Nephron progenitor cell (in vitro differentiated cells): ENCODE measurements around the gene PEX11G.

Experiments used
- DNase-seq: peaks from one replicate; pipeline ENCODE4 v3.0.0; 2021
- H3K27ac Mint-ChIP-seq: 2 replicates; pipeline ENCODE4 v1.8.0; 2021; ENCODE audit warnings: mild to moderate bottlenecking, moderate library complexity, mixed read lengths
- H3K27me3 Mint-ChIP-seq: 2 replicates; pipeline ENCODE4 v1.8.0; 2021; ENCODE audit warnings: mild to moderate bottlenecking, low read depth, mixed read lengths; ENCODE audit not compliant: poor library complexity
- H3K36me3 Mint-ChIP-seq: 2 replicates; pipeline ENCODE4 v1.8.0; 2021; ENCODE audit warnings: low read depth, mixed read lengths
- H3K4me1 Mint-ChIP-seq: 2 replicates; pipeline ENCODE4 v1.8.0; 2021; ENCODE audit warnings: mixed read lengths
- H3K4me3 Mint-ChIP-seq: 2 replicates; pipeline ENCODE4 v1.8.0; 2021; ENCODE audit warnings: mild to moderate bottlenecking, moderate library complexity, mixed read lengths
- H3K9me3 Mint-ChIP-seq: 2 replicates; pipeline ENCODE4 v1.8.0; 2021; ENCODE audit warnings: mild to moderate bottlenecking, moderate library complexity, mixed read lengths
- CTCF ChIP-seq: fragments of 200-600 bp; sonication (generic); IDR thresholded peaks from 2 replicates; pipeline ENCODE4 v1.5.0; 2021; ENCODE audit warnings: antibody characterized with exemption

Gene PEX11G

DNA sequence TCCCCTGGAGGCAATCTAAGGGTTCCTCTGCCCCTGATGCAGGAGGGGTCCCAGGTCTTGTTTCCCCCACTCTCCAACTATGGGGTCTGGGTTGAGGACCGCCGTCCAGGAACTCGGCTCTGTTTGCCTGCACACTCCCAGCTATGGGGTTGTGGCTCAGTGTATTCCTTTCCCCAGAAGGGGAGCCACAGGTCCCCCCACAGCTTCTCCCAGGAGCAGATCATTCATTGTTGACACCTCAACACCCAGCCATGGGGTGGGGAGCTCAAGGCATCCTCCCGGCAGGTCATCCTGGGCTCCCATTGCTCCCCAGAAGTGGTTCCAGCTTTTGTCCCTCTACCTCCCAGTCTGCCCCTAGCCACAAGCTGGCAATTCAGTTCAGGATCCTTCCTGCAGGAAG, 28.0 kb upstream of the PEX11G start:
- Mint-ChIP-seq H3K36me3 (peaks cover 19% of the 10 kb centered on the region), H3K27me3 (peaks cover 12% of the 10 kb centered on the region), H3K4me3 (peak overlapping the region; percentile 92), H3K4me1 (peaks cover 34% of the 10 kb centered on the region), H3K9me3 (no peaks in the 10 kb centered on the region), H3K27ac (peak overlapping the region; percentile 61)
- no peak for DNase-seq
- no peak for TF ChIP-seq CTCF

DNA sequence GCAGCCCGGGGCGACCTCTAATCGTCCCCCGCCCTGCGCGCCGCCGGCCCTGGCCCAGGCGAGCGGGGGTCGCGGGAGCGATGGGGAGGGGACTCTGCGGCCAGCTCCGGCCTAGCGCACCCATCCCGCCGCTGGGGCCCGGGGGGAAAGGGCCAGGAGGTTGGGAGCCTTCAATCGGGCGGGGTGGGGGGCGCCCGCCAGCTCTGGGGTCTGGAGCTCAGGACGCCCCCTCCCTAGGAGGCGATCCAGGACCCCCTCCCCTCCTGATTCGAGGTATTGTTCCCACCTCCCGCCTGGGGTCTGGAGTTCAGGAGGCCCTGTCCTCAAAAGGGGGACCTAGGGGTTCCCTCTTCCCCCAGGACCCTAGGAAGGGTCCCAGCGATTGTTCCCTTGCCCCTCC, 27.5 kb upstream of the PEX11G start:
- H3K4me3 Mint-ChIP-seq = peak overlapping the region; percentile 92
- H3K9me3 Mint-ChIP-seq = no peaks in the 10 kb centered on the region
- H3K36me3 Mint-ChIP-seq = peaks cover 18% of the 10 kb centered on the region
- peak overlapping the region; percentile 61 for H3K27ac Mint-ChIP-seq
- peaks cover 30% of the 10 kb centered on the region for H3K4me1 Mint-ChIP-seq
- peak; percentile 41 for DNase-seq
- peaks cover 12% of the 10 kb centered on the region for H3K27me3 Mint-ChIP-seq
- no peak for TF ChIP-seq CTCF

DNA sequence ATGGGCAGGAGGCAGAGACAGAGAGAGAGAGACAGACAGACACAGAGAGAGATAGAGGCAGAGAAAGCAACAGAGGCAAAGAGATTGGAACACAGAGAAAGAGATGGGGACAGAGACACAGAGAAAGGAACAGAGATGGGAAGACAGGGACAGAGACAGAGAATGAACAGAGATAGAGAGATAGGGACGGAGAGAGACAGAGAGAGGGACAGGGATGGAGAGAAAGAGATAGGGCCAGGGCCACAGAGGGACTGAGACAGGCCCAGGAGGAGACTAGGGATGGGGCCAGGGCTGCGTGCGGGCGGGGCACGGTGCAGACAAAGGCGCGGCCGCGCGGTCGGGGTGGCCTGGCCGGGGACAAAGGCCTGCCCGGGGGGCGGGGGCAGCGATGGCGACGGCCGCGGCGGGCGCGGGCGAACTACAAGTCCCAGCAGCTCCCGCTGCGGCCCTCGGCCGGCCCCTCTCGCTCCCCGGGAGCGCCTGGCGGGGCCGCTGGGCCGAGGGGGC, 26.9 kb upstream of the PEX11G start, which contains the start of gene ZNF358:
TSS of gene ZNF358 (plus strand) at position 459 of the 507 bp plus-strand sequence. CDS start 3,140 bp downstream, outside the sequence.
- DNase-seq = peak; percentile 86
- peaks cover 12% of the 10 kb centered on the region for H3K27me3 Mint-ChIP-seq
- H3K36me3 Mint-ChIP-seq = peaks cover 13% of the 10 kb centered on the region
- H3K4me3 Mint-ChIP-seq = peak within 1 kb of the TSS; percentile 92
- peak within 1 kb of the TSS; percentile 61 for H3K27ac Mint-ChIP-seq
- peaks cover 30% of the 10 kb centered on the region for H3K4me1 Mint-ChIP-seq
- no peak for TF ChIP-seq CTCF
- H3K9me3 Mint-ChIP-seq = no peaks in the 10 kb centered on the region

DNA sequence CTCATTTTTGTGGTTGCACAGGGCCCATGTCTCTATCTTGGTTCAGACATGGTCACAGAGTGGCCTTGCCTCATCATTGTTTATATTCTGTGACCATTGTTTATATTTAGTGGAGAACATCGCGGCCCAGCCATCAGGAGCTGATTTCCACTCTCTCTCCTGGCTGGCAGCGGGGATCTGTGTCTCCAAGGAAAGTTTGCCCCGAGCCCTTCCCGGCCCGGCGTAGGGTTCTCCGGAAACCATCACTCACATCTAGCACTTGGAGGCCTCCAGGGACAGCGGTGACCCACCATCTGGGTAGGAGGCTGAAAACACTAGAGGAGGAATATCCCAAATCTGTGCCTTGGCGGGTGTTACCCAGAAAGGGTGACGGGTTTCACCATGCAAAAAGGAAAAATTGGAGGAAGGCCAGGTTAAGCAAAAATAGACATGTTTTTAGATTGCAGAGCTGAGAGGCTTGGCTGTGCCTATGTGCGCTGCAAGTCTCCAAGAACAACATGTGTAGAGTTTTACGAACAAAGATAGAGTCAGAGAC, 26.3 kb upstream of the PEX11G start:
- no peak for DNase-seq
- peaks cover 14% of the 10 kb centered on the region for H3K27me3 Mint-ChIP-seq
- peaks cover 13% of the 10 kb centered on the region for H3K36me3 Mint-ChIP-seq
- no peaks in the 10 kb centered on the region for H3K9me3 Mint-ChIP-seq
- H3K4me1 Mint-ChIP-seq = peaks cover 30% of the 10 kb centered on the region
- H3K4me3 Mint-ChIP-seq = peak overlapping the region; percentile 89
- peak overlapping the region; percentile 57 for H3K27ac Mint-ChIP-seq
- no peak for TF ChIP-seq CTCF

GRCh38 chr19:7513809-7514642, 25.2 kb upstream of the PEX11G start:
- H3K4me1 Mint-ChIP-seq = peaks cover 30% of the 10 kb centered on the region
- no peak for TF ChIP-seq CTCF
- peak overlapping the region; percentile 50 for H3K4me3 Mint-ChIP-seq
- peaks cover 9% of the 10 kb centered on the region for H3K36me3 Mint-ChIP-seq
- H3K27ac Mint-ChIP-seq = no peak overlapping the region
- H3K9me3 Mint-ChIP-seq = no peaks in the 10 kb centered on the region
- H3K27me3 Mint-ChIP-seq = peaks cover 21% of the 10 kb centered on the region
- no peak for DNase-seq
